HCT116 (cell line): Measurements from ENCODE around the gene CXCR6. TPM values are rescaled to one million over a fixed set of nuclear protein-coding genes. Genes with fewer than 3 reads are reported as not detected.

Source experiments
- ATAC-seq: fragments of 200-7000 bp; cut with Tn5 transposase; 2 replicates; pipeline ENCODE4 v1.9.1; 2020; ENCODE audit warnings: mild to moderate bottlenecking, moderate library complexity
- BruUV-seq: library from RNA; stranded (reverse); fragments of 400-500 nt; replicated peaks from 2 replicates; lab custom pipeline; 2021; lab: Mats Ljungman, UMichigan
- CTCF ChIA-PET: fragments of 300-600 bp; sonication (Branson Sonifier 250); formaldehyde crosslinking; loops from one replicate; lab custom pipeline; 2021; ENCODE audit warnings: antibody characterized with exemption; lab: Charles Lee
- POLR2A ChIA-PET: fragments of 300-600, 350-600 bp; sonication (Branson Sonifier 250); formaldehyde crosslinking; loops from one replicate; lab custom pipeline; 2021; ENCODE audit warnings: antibody characterized with exemption; lab: Charles Lee
- RAD21 ChIA-PET, 2 experiments: fragments of 300-600 bp; sonication (Branson Sonifier 250); formaldehyde crosslinking; loops; one replicate each; lab custom pipeline; 2023; ENCODE audit warnings: low total read pairs in 2 of 2; ENCODE audit not compliant: uncharacterized antibody in 2 of 2, unreplicated experiment in 2 of 2, low non-redundant PET in 1 of 2; lab: Charles Lee
- DNase-seq: peaks from one replicate; pipeline ENCODE4 v3.0.0-alpha.2; 2010; ENCODE audit warnings: low read depth, low spot score
- H2AFZ ChIP-seq: fragments of 200-600 bp; shearing (Covaris generic), sonication (generic); 2 replicates; pipeline ENCODE4 v1.6.1; 2017; ENCODE audit warnings: low read depth, mixed run types, mixed read lengths, antibody characterized with exemption, low read length; ENCODE audit not compliant: poor library complexity, severe bottlenecking
- H3K27ac ChIP-seq: 2 replicates; pipeline ENCODE4 v1.5.1; 2012; ENCODE audit warnings: low read depth, low read length
- H3K27me3 ChIP-seq: fragments of 200-600 bp; sonication (generic); 2 replicates; pipeline ENCODE4 v1.6.1; 2016; ENCODE audit warnings: mixed run types, low read length, mixed read lengths; ENCODE audit not compliant: insufficient read depth
- H3K36me3 ChIP-seq, 2 experiments: fragments of 200-500 bp in 1 of 2; fragments of 200-600 bp in 1 of 2; sonication (Bioruptor generic) in 1 of 2; sonication (generic) in 1 of 2; 2 replicates each; pipeline versions ENCODE4 v1.5.1 to v1.6.1; 2014 to 2016; ENCODE audit warnings: low read length in 2 of 2, inconsistent platforms in 1 of 2, mixed read lengths in 1 of 2, mixed run types in 1 of 2; ENCODE audit not compliant: insufficient read depth in 2 of 2, control insufficient read depth in 1 of 2
- H3K4me1 ChIP-seq, 2 experiments: fragments of 200-600 bp in 1 of 2; sonication (generic) in 1 of 2; 2 replicates each; pipeline versions ENCODE4 v1.5.1 to v1.6.1; 2012 to 2017; ENCODE audit warnings: low read length in 2 of 2, inconsistent platforms in 1 of 2, mild to moderate bottlenecking in 1 of 2, mixed read lengths in 1 of 2, mixed run types in 1 of 2, moderate library complexity in 1 of 2; ENCODE audit not compliant: insufficient read depth in 2 of 2, control insufficient read depth in 1 of 2
- H3K4me2 ChIP-seq: fragments of 200-600 bp; sonication (generic); 2 replicates; pipeline ENCODE4 v1.6.1; 2017; ENCODE audit warnings: mixed run types, low read length, mixed read lengths
- H3K4me3 ChIP-seq, 2 experiments: fragments of 200-600 bp in 1 of 2; sonication (generic) in 1 of 2; replicated peaks in 1 of 2; 2 replicates each; pipeline ENCODE4 v1.5.1; 2011 to 2016; ENCODE audit warnings: low read length in 2 of 2, control low read depth in 1 of 2, low read depth in 1 of 2, mild to moderate bottlenecking in 1 of 2, mixed read lengths in 1 of 2, mixed run types in 1 of 2
- H3K79me2 ChIP-seq: fragments of 200-600 bp; sonication (generic); 2 replicates; pipeline ENCODE4 v1.6.1; 2017; ENCODE audit warnings: mild to moderate bottlenecking, mixed run types, low read length, moderate library complexity, mixed read lengths; ENCODE audit not compliant: insufficient read depth
- H3K9ac ChIP-seq: fragments of 200-600 bp; sonication (generic); 2 replicates; pipeline ENCODE4 v1.6.1; 2016; ENCODE audit warnings: low read length, mixed read lengths
- H3K9me2 ChIP-seq: fragments of 200-600 bp; sonication (generic), shearing (Covaris generic); 2 replicates; pipeline ENCODE4 v1.6.1; 2017; ENCODE audit warnings: mixed run types, mild to moderate bottlenecking, moderate library complexity; ENCODE audit not compliant: insufficient read depth
- H3K9me3 ChIP-seq, 2 experiments: fragments of 200-500 bp in 1 of 2; fragments of 200-600 bp in 1 of 2; sonication (Bioruptor generic) in 1 of 2; sonication (generic) in 1 of 2; 2 replicates each; pipeline ENCODE4 v1.6.1; 2014 to 2017; ENCODE audit warnings: low read length in 2 of 2, mixed read lengths in 2 of 2, inconsistent platforms in 1 of 2, low read depth in 1 of 2, mild to moderate bottlenecking in 1 of 2, mixed run types in 1 of 2, moderate library complexity in 1 of 2; ENCODE audit not compliant: control insufficient read depth in 1 of 2, insufficient read depth in 1 of 2
- H4K20me1 ChIP-seq: fragments of 200-600 bp; sonication (generic), shearing (Covaris generic); 2 replicates; pipeline ENCODE4 v1.6.1; 2017; ENCODE audit warnings: mixed run types, mild to moderate bottlenecking, moderate library complexity; ENCODE audit not compliant: insufficient read depth
- EGR1 ChIP-seq: IDR thresholded peaks from 2 replicates; pipeline ENCODE4 v1.6.1; 2012; ENCODE audit warnings: low read depth
- ELF1 ChIP-seq: IDR thresholded peaks from 2 replicates; pipeline ENCODE4 v1.6.1; 2012; ENCODE audit warnings: low read depth, borderline replicate concordance
- EZH2 ChIP-seq: fragments of 200-600 bp; sonication (generic); IDR thresholded peaks from 2 replicates; pipeline ENCODE4 v1.6.1; 2017; ENCODE audit warnings: antibody characterized with exemption, mixed run types
- JUND ChIP-seq: IDR thresholded peaks from 2 replicates; pipeline ENCODE4 v1.6.1; 2012
- TCF7L2 ChIP-seq: IDR thresholded peaks from 2 replicates; pipeline ENCODE4 v1.7.0; 2011; ENCODE audit warnings: borderline replicate concordance, inconsistent platforms; ENCODE audit not compliant: insufficient read depth, insufficient read length; ENCODE audit errors: extremely low read depth
- YY1 ChIP-seq: IDR thresholded peaks from 2 replicates; pipeline ENCODE4 v1.6.1; 2011; ENCODE audit warnings: low read length, low read depth, moderate library complexity, mild to moderate bottlenecking; ENCODE audit not compliant: insufficient replicate concordance; ENCODE audit errors: extremely low read depth
- ZFX ChIP-seq: fragments of 450-650 bp; IDR thresholded peaks from 2 replicates; pipeline ENCODE4 v1.6.1; 2017
- ZNF274 ChIP-seq: fragments of 200-500 bp; sonication (Bioruptor generic); IDR thresholded peaks from 2 replicates; pipeline ENCODE4 v1.6.1; 2014; ENCODE audit warnings: mild to moderate bottlenecking, low read depth, low read length, inconsistent platforms
- intact Hi-C: fragments of 100-400 bp; cut with micrococcal nuclease; formaldehyde crosslinking; loops from 2 replicates; pipeline ENCODE4 v1.10.0; 2022
- total RNA-seq: library from RNA; stranded (reverse); gene quantifications from one replicate; pipeline ENCODE4 v1.2.1, GENCODE V29; 2021; ENCODE audit not compliant: unreplicated experiment
- TF ChIP-seq, protein P1 (sequence below), 3 experiments: fragments of 200-600 bp in 1 of 3; sonication (generic) in 1 of 3; IDR thresholded peaks in 2 of 3; conservative IDR thresholded peaks in 1 of 3; 2 replicates each; pipeline ENCODE4 v1.5.1; 2012 to 2017; ENCODE audit warnings: low read depth in 2 of 3, low read length in 2 of 3, antibody characterized with exemption in 1 of 3, borderline replicate concordance in 1 of 3, control low read depth in 1 of 3, mild to moderate bottlenecking in 1 of 3, mixed read lengths in 1 of 3, mixed run types in 1 of 3, moderate library complexity in 1 of 3; ENCODE audit not compliant: insufficient read depth in 1 of 3
- TF ChIP-seq, protein P2 (sequence below): IDR thresholded peaks from 2 replicates; pipeline ENCODE4 v1.6.1; 2012; ENCODE audit warnings: low read depth

CXCR6 gene
- total RNA-seq, 1 experiment from 2014 or later, result not detected

- no peaks in the 10 kb centered on the region for H3K4me1 ChIP-seq
- no peak for ATAC-seq
- H3K9me2 ChIP-seq, result no peaks in the 10 kb centered on the region
- CTCF ChIA-PET, result no interaction called here
- DNase-seq, result no peak
- peaks cover 13 to 30% of the 10 kb centered on the region in 2 experiments for H3K36me3 ChIP-seq
- RAD21 ChIA-PET, result no interaction called here
- BruUV-seq, result no TSS peak
- TF ChIP-seq TCF7L2 (no peak), YY1 (no peak), ELF1 (no peak), EZH2 (no peak), ZNF274 (no peak), ZFX (no peak), EGR1 (no peak), JUND (no peak)
- TF ChIP-seq, protein P1, sequence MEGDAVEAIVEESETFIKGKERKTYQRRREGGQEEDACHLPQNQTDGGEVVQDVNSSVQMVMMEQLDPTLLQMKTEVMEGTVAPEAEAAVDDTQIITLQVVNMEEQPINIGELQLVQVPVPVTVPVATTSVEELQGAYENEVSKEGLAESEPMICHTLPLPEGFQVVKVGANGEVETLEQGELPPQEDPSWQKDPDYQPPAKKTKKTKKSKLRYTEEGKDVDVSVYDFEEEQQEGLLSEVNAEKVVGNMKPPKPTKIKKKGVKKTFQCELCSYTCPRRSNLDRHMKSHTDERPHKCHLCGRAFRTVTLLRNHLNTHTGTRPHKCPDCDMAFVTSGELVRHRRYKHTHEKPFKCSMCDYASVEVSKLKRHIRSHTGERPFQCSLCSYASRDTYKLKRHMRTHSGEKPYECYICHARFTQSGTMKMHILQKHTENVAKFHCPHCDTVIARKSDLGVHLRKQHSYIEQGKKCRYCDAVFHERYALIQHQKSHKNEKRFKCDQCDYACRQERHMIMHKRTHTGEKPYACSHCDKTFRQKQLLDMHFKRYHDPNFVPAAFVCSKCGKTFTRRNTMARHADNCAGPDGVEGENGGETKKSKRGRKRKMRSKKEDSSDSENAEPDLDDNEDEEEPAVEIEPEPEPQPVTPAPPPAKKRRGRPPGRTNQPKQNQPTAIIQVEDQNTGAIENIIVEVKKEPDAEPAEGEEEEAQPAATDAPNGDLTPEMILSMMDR (IDR thresholded peaks at IDR 0.05 in 2 of 3, conservative IDR thresholded peaks at IDR 0.05 in 1 of 3; ENCODE audit: borderline replicate concordance in 1 of 3, insufficient read depth in 1 of 3, low read depth in 2 of 3, low read length in 2 of 3), result no peak
- TF ChIP-seq, protein P2, sequence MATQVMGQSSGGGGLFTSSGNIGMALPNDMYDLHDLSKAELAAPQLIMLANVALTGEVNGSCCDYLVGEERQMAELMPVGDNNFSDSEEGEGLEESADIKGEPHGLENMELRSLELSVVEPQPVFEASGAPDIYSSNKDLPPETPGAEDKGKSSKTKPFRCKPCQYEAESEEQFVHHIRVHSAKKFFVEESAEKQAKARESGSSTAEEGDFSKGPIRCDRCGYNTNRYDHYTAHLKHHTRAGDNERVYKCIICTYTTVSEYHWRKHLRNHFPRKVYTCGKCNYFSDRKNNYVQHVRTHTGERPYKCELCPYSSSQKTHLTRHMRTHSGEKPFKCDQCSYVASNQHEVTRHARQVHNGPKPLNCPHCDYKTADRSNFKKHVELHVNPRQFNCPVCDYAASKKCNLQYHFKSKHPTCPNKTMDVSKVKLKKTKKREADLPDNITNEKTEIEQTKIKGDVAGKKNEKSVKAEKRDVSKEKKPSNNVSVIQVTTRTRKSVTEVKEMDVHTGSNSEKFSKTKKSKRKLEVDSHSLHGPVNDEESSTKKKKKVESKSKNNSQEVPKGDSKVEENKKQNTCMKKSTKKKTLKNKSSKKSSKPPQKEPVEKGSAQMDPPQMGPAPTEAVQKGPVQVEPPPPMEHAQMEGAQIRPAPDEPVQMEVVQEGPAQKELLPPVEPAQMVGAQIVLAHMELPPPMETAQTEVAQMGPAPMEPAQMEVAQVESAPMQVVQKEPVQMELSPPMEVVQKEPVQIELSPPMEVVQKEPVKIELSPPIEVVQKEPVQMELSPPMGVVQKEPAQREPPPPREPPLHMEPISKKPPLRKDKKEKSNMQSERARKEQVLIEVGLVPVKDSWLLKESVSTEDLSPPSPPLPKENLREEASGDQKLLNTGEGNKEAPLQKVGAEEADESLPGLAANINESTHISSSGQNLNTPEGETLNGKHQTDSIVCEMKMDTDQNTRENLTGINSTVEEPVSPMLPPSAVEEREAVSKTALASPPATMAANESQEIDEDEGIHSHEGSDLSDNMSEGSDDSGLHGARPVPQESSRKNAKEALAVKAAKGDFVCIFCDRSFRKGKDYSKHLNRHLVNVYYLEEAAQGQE, result no peak
- no peak overlapping the region for H3K4me2 ChIP-seq
- no peak overlapping the region for H3K4me3 ChIP-seq
- no peak overlapping the region for H3K9ac ChIP-seq
- H3K9me3 ChIP-seq, result no peaks in the 10 kb centered on the region
- no peaks in the 10 kb centered on the region for H3K27me3 ChIP-seq
- POLR2A ChIA-PET, result no interaction called here
- no peak overlapping the region for H3K27ac ChIP-seq
- intact Hi-C loops, result no loop called here
- no peak overlapping the region for H2AFZ ChIP-seq
- no peaks in the 10 kb centered on the region for H4K20me1 ChIP-seq
- H3K79me2 ChIP-seq, result no peaks in the 10 kb centered on the region
Measured at GRCh38 chr3:45948881-45949280, 5.6 kb downstream of the CXCR6 start.
